NCI-H1417 (cell line): Measurements from ENCODE around the gene LRRC28.
A peak's percentile ranks its signal among the peaks of the same experiment; 100 is the strongest.

Experiments
- DNase-seq, 3 experiments: peaks; one replicate each; lab custom pipeline; 2025; lab: John Stamatoyannopoulos, UW

LRRC28 gene

DNA sequence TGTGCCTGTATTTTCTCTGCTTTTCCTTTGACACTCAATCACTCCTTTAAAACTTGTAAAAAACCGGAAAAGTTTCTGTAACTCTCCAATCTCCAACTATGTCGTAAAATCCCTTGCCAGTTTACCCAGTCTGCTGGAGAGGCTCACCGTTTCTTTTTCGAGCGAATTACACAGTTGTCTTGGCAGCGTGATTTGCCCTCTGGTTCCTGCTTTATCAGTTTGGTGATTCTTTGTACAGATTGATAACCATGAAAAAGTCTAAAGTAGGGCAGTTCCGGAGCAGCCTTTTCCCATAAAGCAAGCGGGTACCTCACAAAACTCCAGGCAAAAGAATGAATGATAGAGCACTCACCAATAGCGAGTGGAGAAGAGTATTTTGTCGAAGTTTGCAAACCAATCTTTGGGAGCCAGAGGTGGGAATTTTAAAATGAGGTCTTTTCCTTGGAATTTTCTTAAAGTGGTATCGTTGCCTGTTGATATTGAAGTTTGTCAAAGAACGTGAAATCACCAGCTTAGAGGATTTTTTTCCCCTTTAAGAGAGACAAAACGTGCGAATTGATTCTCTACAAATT lies 1.9 kb upstream of the LRRC28 start, which contains the start of gene TTC23:
TSS of gene TTC23 (minus strand) at position 312 of the 572 bp plus-strand sequence. CDS start 20,869 bp downstream, outside the sequence.
- DNase-seq: no peak

DNA sequence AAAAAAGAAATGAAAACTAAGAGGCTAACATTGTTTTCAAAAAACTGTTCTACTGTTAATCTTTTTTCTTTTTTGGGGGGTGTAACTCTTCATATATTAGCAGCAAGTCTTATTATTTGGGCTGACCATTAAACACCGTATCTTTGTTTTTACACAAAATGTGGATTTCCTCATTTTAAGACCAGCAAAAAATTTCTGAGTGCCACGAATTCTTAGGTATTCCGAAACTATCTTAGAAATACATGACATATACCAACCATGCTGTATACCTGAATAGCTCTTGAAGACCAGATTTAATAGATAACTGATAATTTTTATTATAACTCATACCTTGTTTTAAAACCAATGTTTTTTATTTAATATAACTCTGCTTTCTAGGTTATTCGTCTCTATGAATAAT lies 1.3 kb upstream of the LRRC28 start:
- DNase-seq: no peak

DNA sequence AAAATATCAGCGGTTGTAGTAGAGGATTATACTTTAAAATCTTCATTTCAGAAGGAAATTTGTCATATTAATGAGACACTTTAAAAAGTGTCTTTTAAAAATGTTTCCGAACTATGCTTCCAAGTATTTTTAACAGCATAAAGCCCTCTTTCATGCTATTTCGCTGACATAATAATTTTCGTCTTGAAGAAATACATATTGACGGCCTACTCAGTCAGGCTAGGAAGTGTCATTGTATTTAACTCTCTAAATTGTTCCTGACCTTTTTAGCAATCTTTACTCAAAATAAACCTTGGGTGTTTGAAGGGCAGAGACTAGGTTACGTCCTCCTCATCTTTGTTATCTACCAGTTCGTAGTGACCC lies 806 bp upstream of the LRRC28 start:
- DNase-seq: no peak

DNA sequence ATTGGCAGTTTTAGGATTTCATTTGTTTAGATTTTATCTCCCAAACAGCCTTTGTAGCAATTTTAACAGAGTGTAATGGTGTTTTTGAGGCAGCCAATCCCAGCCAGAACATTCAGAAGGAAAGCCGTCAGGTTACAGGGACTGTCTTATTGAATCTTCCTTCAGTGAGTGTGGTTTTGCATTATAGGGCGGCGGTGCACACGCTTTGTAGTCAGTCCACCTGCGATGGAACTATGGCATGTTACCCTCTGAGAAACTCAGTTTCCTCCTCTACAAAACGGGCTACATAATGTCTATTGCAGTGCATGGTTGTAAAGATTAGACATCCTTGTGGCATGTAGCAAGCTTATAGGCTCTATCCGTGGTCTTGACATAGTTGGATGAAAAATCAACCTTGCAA lies 1.0 kb downstream of the LRRC28 start:
- peak in 2 of 3 experiments; percentile 36 to 56 for DNase-seq

DNA sequence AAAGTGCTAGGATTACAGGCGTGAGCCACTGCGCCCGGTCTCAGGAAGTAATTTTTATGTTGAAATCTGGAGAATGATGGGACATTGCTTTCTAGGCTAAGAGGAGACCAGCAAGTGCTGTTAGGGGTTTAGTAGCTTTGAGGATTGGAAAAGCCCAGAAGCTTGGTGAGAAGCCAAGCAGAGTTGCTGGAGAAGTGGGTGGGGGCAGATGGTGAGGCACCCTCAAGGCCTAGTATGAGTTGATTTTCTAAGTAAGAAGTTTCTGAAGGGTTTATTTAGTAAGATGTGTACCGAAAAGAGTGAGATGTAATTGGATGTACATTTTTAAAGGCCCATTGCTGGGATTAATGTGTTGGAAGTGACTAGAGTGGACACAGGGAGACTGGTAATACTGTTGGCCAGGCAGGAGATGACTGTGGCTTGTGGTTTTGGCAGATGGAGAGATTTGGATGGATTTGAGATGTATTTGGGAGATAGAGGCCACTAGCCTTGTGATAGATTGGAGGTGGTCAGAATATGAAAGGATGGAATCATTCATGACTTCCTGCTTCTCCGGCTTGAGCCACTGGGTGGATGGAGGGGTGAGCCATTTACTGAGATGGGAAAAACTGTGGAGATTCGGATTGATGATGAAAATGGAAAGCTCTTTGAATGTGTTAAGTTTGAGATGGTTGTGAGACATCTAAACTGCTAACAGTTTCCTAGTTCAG lies 2.3 kb downstream of the LRRC28 start:
- DNase-seq: no peak

DNA sequence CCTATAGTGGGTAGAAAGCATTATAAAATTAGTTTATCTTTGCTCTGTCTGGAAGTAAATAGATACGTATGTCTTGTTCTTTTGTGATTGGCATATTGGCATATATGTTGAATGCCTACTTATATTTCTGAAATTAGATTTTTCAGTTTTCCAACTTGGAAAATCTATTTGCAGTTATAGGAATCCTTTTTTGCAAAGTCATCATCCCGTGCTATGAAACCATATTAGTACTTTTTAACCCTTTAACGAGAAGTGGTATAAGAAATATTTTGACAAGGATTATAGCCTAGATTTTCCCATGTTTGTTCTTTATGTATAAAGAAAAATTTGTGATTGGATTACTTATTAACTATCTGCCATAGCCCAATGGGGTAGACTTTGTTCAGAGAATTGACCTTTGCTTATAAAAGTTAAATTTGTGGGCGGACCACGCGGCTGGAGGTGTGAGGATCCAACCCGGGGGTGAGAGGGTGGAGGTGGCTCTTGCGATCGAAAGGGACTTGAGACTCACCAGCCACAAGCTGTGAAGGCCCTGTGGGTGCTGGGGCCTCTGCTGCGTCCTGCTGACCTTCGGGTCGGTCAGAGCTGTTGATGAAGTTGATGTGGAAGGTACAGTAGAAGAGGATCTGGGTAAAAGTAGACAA lies 5.9 kb downstream of the LRRC28 start:
- no peak for DNase-seq

DNA sequence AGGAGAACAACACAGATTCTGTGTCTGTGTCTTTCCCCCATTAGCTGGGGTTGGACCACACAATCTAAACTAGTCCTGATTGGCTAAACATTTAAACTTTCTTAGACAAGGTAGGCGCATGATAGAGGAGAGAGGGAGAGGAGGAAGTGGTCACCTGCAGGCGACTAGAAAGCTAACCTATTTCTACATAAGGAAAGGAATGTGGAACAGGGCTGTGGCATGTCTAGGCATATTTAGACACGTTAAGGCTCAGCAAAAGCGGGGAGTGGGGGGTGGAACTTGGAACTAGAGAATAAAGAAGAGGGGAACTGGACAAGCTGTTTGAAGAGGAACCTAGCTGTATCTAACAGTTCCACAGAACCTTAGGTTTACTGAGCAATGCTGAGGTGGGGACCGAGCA lies 12.8 kb downstream of the LRRC28 start:
- no peak for DNase-seq

DNA sequence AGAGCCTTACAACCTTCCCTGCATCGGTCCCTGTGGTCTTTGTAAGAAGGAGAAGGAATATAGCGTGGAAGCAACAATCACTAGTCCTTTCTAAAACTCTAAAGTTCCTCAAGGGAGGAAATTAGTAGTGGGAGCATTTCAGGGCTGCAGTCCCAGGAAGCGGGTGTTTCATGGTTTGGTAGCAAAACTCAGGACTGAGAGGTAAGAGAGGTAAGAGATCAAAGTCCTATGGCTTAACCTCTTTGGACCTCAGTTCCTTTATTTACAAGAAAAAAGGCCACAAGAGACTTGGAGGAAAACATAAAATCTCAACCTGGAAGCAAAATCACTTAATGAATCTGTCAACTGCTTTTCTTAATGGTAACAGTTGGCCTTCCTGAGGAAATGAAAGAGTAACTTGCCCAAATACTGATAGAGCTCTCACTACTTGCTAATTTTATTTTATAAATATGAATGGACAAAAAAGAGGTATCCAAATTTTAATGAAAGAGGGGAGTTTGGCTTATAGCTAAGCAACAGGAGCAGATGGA lies 14.3 kb downstream of the LRRC28 start:
- DNase-seq: no peak

DNA sequence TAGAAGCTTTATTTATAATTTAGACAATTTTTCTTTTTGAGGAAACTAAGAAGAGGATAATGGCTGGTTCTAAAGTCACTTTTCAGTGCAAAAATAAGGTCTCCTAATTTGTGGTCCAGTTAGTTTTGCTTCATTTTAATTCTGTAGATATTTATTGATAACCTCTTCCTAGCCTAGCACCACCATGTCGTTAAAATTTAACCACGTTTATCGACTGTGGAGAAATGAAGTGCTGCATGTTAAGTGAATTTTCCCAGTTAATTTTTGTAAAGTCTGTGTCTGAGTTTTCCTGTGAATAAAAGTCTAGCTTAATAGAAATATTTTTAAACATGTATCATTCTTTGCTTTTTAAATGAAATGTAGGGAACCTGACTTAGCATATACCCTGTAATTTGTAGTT lies 16.7 kb downstream of the LRRC28 start:
- no peak for DNase-seq

DNA sequence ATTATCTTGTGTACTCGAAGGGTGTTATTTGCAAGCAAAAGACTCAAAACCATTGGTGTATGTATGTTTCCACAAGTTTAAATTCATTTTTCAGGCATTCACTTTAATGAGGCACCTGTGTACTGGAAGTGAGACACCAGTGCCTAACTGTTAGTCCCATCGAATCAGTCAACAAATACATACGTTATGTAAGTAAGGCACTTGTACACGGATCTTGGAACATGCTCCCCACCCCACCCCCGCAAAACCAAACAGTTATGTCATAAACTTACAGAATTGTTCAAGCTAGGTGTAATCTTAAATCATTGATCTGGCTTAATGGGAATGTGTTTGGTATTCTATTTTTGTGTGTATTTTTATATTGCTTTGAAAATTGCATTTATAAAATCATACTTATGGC lies 17.1 kb downstream of the LRRC28 start:
- peak in 1 of 3 experiments; percentile 24 for DNase-seq

DNA sequence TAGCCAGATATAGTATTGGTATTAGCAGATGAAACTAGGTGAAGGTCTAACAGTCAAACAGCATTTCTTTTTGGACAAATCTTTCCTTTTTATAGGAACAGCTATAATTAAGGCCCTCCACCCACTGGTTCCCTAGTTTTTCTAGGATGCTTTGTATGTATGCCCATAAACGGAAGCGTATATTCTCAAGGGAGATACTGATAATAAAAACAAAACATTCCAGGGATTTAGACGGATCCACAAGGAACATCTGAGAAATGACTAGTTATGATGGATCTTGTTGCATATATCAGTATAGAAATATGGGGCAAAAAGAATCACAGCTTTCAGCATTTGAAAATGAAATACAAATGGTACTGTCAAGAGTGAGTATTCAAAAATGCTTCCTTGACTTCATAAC lies 22.5 kb downstream of the LRRC28 start:
- no peak for DNase-seq

DNA sequence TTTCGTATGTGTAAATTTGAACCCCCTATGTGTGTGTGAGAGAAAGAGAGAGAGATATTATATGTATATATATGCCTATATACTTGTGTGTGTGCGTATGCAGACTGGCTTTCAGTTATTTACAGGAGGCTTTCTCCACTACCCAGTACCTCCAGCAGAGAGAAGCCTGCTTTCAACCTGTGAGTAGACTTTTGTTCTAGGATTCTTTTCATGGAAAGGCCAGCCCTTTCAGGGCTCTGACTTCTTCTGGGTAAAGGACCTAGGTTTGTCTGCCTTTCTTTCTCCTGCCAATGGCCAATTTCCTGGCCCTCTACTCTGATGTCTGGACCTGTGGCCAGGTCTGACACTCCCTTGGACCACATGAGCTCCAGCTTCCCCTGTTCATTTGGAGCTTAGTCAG lies 23.8 kb downstream of the LRRC28 start:
- DNase-seq: no peak

DNA sequence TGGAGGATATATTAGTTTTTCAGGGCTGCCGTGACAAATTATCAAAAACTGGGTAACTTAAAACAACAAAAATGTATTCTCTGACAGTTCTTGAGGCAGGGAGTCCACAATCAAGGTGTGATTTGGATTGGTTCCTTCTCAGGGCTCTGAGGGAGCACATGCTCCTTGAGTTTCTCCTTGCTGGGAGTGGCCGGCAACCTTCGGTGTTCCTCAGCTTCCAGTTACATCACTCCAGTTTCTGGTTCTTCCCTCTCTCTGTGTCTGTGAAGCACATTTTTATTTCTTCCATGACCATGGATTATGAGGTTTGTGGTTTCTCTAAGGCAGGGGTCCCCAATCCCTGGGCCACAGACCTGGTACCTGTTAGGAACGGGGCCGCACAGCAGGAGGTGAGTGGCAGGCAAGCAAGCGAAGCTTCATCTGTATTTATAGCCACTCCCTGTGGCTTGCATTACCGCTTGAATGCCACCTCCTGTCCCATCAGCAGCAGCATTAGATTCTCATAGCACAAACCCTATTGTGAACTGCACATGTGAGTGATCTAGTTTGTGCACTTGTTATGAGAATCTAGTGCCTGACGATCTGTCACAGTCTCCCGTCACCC lies 24.3 kb downstream of the LRRC28 start:
- peak; percentile 10 to 28 (median 21) for DNase-seq

DNA sequence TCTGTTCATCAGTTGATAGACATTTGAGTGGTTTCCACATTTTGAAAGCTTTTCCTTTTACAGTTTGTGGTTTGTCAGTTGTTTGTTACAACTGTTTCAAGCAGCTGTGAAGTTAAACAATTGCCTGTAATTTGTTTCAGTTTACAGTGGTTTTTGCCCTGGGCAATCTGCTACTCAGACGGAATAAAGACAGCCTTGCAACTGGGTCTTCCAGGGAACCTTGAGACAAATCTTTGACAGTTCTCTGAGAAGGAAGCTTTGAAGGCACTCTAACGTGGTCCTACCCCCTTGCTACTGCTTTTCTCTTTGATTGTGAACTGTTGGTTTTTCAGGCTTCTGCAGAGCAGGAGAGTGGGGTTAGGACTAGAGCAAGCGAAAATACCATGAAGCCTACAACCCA lies 28.0 kb downstream of the LRRC28 start:
- no peak for DNase-seq

DNA sequence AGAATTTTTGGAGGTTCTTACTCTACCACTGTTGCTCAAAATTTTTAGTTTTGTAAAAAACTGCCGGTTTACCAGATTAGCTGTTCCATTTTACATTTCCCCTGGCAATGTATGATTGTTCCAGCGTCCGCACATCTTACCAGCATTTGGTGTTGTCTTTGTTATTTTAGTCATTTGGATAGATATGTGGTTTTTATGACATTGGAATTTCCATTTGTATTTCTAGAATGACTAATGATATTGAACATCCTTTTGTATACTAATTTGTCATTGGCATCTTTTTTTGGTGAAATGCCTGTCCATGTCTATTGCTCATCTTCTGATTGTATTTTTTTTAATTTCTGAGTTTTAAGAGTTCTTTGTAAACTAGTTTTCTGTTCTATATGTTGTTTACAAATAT lies 28.5 kb downstream of the LRRC28 start:
- DNase-seq: no peak

DNA sequence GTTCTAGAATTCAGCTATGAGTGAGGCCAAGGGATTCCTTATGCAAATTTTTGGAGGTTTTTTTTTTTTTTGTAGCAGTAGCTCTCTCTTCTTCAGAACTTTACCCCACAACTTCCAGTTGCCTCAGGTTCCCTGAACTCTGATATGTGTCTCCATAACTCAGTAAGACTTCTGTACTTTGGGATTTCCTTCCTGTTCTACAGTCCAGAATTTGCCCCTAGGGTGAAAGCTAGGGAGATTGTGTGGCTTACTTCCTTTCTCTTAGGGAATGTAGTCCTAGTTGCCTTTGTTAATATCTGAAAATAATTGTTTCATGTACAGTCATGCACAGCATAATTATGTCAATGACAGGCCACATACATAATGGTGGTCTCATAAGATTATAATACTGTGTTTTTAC lies 30.8 kb downstream of the LRRC28 start:
- DNase-seq: no peak

DNA sequence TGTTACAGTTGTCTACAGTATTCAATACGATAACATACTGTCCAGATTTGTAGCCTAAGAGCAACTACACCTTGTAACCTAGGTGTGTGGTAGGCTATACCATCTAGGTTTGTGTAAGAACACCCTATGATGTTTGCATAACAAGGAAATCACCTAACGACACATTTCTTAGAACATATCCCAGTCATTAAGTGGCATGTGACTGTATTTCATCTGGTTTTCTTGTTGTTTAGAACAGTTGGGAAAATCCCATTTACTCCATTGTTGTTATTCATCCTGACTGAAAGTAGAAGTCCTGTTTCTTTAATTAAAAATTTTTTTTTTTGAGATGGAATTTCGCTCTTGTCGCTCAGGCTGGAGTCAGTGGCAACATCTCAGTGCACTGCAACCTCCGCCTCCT lies 31.3 kb downstream of the LRRC28 start:
- no peak for DNase-seq

DNA sequence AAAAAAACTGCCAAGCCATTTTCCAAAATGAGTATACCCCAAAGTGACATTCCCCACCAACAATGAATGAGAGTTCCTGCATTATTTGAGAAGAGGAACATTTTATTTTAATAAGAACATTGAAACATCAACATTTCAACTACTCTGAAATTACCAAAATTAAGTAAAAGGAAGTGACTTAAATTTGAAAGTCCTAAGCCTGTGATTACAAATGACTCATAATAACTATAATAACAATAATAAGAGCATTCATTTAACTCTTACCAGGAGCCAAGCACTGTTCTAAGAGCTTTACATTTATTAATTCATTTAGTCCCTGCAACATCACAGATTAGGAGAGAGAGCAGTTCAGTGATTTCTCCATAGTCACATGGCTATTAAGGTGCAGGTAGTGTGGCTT lies 32.4 kb downstream of the LRRC28 start:
- no peak for DNase-seq

DNA sequence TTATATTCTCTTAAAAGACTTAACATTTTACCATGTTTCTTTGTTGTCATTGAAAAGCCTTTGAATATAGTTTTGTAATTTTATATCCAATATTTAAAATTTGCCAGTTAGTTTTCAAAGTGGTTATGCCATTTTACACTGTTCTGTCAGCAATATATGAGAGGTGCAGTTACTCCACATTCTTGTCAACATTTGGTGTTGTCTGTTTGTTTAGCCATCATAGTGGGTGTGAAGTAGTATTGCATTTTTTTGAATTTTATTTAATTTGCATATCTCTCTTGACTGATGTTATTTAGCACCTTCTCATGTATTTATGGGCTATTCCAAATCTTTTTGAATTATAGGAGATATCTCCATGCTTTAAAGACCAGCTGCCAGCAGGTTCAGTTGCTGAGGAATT lies 40.4 kb downstream of the LRRC28 start:
- DNase-seq: no peak

DNA sequence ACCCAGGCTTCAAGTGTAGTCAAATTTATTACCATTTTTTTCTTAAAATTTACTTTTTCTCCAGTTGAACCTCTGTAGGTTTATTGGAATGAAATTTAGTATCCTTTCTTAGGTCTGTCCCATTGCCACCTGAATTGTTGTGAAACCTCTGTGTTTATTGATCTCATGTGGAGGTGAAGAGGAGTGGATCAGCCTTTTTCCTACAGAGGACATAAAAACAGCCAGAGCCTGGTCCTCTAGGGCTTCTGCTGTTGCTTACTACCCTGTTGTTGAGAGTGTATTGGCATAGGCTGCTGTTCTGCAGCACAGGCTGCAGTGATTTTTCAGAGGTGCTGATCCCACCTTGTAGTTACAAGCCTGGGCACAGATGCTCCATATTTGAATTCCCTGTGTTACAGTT lies 44.6 kb downstream of the LRRC28 start:
- DNase-seq: no peak

DNA sequence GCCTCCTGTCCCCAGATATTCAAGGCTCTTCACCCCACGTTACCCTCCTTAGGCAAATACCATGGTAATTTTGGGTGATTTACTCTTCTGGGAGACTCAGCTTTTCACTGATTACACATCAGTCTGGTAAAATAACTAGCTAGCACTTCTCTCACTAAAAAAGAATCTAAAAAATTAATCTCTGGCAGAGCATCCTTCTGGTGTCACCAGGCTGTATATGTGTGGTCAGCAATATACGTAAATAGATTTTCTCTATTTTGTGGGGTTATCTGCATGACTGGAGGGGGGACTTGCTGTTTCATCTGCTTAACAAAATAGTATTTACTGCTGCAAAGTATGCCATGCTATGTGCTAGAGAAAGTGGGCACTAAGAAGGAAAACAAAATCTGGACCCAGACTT lies 45.1 kb downstream of the LRRC28 start:
- no peak for DNase-seq

DNA sequence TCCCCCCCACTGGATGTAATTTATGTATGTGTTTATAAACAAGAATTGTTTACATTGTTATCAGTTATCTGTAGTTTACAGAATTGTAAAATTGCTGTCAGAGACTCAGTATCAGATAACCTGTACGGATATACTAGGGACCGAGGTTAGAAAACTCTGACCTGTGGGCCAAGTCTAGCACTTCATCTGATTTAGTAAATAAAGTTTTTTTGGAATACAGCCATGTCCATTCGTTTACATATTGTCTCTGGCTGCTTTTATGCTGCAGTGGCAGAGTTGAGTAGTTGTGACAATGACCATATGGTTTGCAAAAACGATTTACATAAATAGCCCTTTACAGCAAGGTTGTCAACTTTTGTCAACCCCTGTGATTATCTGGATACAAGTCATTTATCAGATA lies 52.6 kb downstream of the LRRC28 start:
- peak in 2 of 3 experiments; percentile 49 to 87 for DNase-seq
